RWPE2 (cell line): ENCODE results near the gene PIH1D1.

Source experiments
- ATAC-seq: fragments of 200-7000 bp; cut with Tn5 transposase; 3 replicates; pipeline ENCODE4 v1.9.1; 2021; ENCODE audit warnings: low read depth
- DNase-seq: peaks from one replicate; pipeline ENCODE4 v3.0.0-alpha.2; 2020; ENCODE audit warnings: low spot score
- H3K27ac ChIP-seq: fragments of 450-650 bp; 2 replicates; pipeline ENCODE4 v1.5.1; 2017; ENCODE audit warnings: mild to moderate bottlenecking; ENCODE audit not compliant: poor library complexity, severe bottlenecking
- H3K27me3 ChIP-seq: fragments of 250-450 bp; sonication (Bioruptor Pico); 2 replicates; pipeline ENCODE4 v1.5.1; 2021; ENCODE audit warnings: mild to moderate bottlenecking, moderate library complexity; ENCODE audit not compliant: insufficient read depth, poor library complexity, severe bottlenecking
- H3K36me3 ChIP-seq: fragments of 250-450 bp; sonication (Bioruptor Pico); 2 replicates; pipeline ENCODE4 v1.5.1; 2020; ENCODE audit warnings: low read depth, mild to moderate bottlenecking, moderate library complexity
- H3K4me1 ChIP-seq: fragments of 250-450 bp; sonication (Bioruptor Pico); 2 replicates; pipeline ENCODE4 v1.5.1; 2021; ENCODE audit warnings: mild to moderate bottlenecking, moderate library complexity; ENCODE audit not compliant: insufficient read depth, poor library complexity, severe bottlenecking
- H3K4me3 ChIP-seq: fragments of 250-450 bp; sonication (Bioruptor Pico); 2 replicates; pipeline ENCODE4 v1.5.1; 2021; ENCODE audit warnings: mild to moderate bottlenecking, moderate library complexity; ENCODE audit not compliant: severe bottlenecking
- H3K9me3 ChIP-seq: fragments of 250-450 bp; sonication (Bioruptor Pico); 2 replicates; pipeline ENCODE4 v1.5.1; 2021; ENCODE audit warnings: mild to moderate bottlenecking, moderate library complexity; ENCODE audit not compliant: severe bottlenecking
- TF ChIP-seq, protein P1 (sequence below): fragments of 450-650 bp; IDR thresholded peaks from one replicate; pipeline ENCODE4 v1.5.1; 2017; ENCODE audit warnings: mild to moderate bottlenecking, moderate library complexity; ENCODE audit not compliant: poor library complexity, severe bottlenecking

Gene PIH1D1

GRCh38 chr19:49425178-49425577 lies 26.4 kb downstream of the PIH1D1 start, which contains the start of gene GFY:
Gene GFY, plus strand, starts transcription at chr19:49425388. Its CDS starts 1,043 bp downstream, at chr19:49426431.
- no peaks in the 10 kb centered on the region for H3K4me1 ChIP-seq
- peaks cover 94% of the 10 kb centered on the region for H3K27me3 ChIP-seq
- no peak for DNase-seq
- no peaks in the 10 kb centered on the region for H3K36me3 ChIP-seq
- H3K27ac ChIP-seq: no peak within 1 kb of the TSS
- TF ChIP-seq, protein P1, sequence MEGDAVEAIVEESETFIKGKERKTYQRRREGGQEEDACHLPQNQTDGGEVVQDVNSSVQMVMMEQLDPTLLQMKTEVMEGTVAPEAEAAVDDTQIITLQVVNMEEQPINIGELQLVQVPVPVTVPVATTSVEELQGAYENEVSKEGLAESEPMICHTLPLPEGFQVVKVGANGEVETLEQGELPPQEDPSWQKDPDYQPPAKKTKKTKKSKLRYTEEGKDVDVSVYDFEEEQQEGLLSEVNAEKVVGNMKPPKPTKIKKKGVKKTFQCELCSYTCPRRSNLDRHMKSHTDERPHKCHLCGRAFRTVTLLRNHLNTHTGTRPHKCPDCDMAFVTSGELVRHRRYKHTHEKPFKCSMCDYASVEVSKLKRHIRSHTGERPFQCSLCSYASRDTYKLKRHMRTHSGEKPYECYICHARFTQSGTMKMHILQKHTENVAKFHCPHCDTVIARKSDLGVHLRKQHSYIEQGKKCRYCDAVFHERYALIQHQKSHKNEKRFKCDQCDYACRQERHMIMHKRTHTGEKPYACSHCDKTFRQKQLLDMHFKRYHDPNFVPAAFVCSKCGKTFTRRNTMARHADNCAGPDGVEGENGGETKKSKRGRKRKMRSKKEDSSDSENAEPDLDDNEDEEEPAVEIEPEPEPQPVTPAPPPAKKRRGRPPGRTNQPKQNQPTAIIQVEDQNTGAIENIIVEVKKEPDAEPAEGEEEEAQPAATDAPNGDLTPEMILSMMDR: no peak
- no peak within 1 kb of the TSS for H3K4me3 ChIP-seq
- H3K9me3 ChIP-seq: no peaks in the 10 kb centered on the region
- ATAC-seq: no peak

DNA sequence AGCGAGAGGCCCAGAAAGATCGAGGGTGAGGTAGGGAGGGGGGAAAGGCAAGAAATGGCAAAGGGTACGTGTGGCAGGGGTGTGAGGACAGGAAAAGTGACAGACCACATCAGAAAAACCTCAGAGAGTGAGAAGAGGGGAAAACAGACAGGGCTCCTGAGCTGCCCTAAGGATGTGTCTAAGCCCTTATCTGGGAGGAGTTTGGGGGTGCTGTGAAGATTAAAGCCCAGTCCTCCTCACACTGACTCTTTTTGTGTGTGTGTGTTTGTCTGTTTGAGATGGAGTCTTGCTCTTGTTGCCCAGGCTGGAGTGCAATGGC lies 27.7 kb downstream of the PIH1D1 start:
- H3K27me3 ChIP-seq: peaks cover 96% of the 10 kb centered on the region
- TF ChIP-seq, protein P1: no peak
- no peaks in the 10 kb centered on the region for H3K36me3 ChIP-seq
- H3K27ac ChIP-seq: no peak overlapping the region
- DNase-seq (no peak), ATAC-seq (no peak)
- H3K9me3 ChIP-seq: no peaks in the 10 kb centered on the region
- no peak overlapping the region for H3K4me3 ChIP-seq
- no peaks in the 10 kb centered on the region for H3K4me1 ChIP-seq

DNA sequence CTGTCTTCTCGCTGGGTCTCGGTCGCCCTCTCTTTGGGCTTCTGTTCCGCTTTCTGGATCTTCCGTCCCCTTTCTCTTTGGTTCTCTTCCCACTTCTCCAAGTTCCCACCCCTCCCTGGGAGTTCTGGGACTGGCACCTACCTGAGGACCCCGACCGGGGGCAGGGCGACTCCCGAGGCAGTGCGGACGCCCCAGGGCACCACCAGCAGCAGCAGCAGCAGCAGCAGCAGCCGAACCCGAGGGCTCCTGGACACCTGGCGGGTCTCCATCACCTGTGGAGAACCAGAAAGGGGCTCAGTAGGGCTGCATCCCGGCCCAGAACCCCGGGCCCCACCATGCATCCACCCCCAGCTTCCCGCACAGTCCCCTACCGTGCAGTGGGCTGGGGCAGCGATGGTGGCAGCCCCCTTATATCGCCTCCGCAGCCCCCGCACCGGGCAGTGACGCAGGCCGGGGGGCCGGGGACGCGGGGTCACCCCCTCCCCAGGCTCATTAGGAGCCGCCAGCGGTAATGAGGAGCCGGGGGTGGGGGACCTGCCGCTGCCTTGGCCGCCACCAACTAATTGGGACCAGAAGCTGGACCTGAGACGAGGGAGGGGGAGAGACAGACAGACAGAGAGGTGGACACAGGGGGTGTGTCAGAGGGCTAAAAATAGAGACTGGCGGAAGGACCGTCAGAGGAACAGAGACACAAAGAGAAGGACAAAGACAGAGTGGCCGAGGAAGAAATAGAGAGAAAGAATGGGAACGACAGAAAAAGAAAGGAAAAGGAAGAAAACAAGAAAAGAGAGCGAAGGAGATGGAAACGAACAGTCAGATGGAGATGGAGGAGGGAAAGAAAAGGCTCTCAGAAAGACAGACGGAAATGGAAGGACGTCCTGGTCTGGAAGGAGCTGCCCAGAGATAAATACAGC lies 28.3 kb downstream of the PIH1D1 start, which contains the start of gene PTH2:
Gene PTH2 (minus strand): TSS at position 371 of the 914 bp plus-strand sequence. CDS start 102 bp downstream, at position 269.
- Histone ChIP-seq H3K9me3 (no peaks in the 10 kb centered on the region), H3K4me1 (no peaks in the 10 kb centered on the region), H3K27ac (no peak within 1 kb of the TSS), H3K4me3 (no peak within 1 kb of the TSS), H3K36me3 (no peaks in the 10 kb centered on the region), H3K27me3 (peaks cover 96% of the 10 kb centered on the region)
- DNase-seq: peak; percentile 34
- no peak for ATAC-seq
- TF ChIP-seq, protein P1: no peak

- Histone ChIP-seq H3K27me3 (peaks cover 94% of the 10 kb centered on the region), H3K27ac (no peak overlapping the region), H3K9me3 (no peaks in the 10 kb centered on the region), H3K36me3 (no peaks in the 10 kb centered on the region), H3K4me1 (no peaks in the 10 kb centered on the region), H3K4me3 (no peak overlapping the region)
- ATAC-seq: no peak
- TF ChIP-seq, protein P1: peak; percentile 25
- no peak for DNase-seq
Measured at GRCh38 chr19:49422407-49423070, 29.1 kb downstream of the PIH1D1 start.

GRCh38 chr19:49421878-49422202 lies 29.8 kb downstream of the PIH1D1 start:
- DNase-seq (no peak), ATAC-seq (no peak)
- no peaks in the 10 kb centered on the region for H3K4me1 ChIP-seq
- no peak overlapping the region for H3K27ac ChIP-seq
- H3K36me3 ChIP-seq: no peaks in the 10 kb centered on the region
- TF ChIP-seq, protein P1: no peak
- H3K9me3 ChIP-seq: no peaks in the 10 kb centered on the region
- peaks cover 88% of the 10 kb centered on the region for H3K27me3 ChIP-seq
- no peak overlapping the region for H3K4me3 ChIP-seq
